IMR-90 (cell line): Measurements from ENCODE around the gene TMEM223.
A peak's percentile ranks its signal among the peaks of the same experiment; 100 is the strongest.

Source experiments
- BHLHE40 ChIP-seq: fragments of 150-350 bp; IDR thresholded peaks from 2 replicates; pipeline ENCODE4 v1.6.1; 2016; ENCODE audit warnings: mild to moderate bottlenecking, low read depth, low read length
- FOS ChIP-seq: fragments of 150-350 bp; IDR thresholded peaks from 2 replicates; pipeline ENCODE4 v1.6.1; 2016; ENCODE audit warnings: low read depth, low read length
- MXI1 ChIP-seq: IDR thresholded peaks from 2 replicates; pipeline ENCODE4 v1.6.1; 2012; ENCODE audit warnings: low read depth, mild to moderate bottlenecking, low read length, moderate library complexity, borderline replicate concordance
- NFE2L2 ChIP-seq: fragments of 150-350 bp; IDR thresholded peaks from 2 replicates; pipeline ENCODE4 v1.6.1; 2016; ENCODE audit warnings: low read depth, mild to moderate bottlenecking, low read length
- POLR2A ChIP-seq: IDR thresholded peaks from 2 replicates; pipeline ENCODE4 v1.6.1; 2012; ENCODE audit warnings: mild to moderate bottlenecking, low read depth, low read length
- SMC3 ChIP-seq: fragments of 150-350 bp; IDR thresholded peaks from 2 replicates; pipeline ENCODE4 v1.6.1; 2016; ENCODE audit warnings: low read depth, mild to moderate bottlenecking, antibody characterized with exemption, low read length, moderate library complexity
- TF ChIP-seq, protein P1 (sequence below): conservative IDR thresholded peaks from 2 replicates; pipeline ENCODE4 v1.5.1; 2012; ENCODE audit warnings: mild to moderate bottlenecking, low read depth, low read length, improper control_type of control experiment
- TF ChIP-seq, protein P2 (sequence below): fragments of 150-350 bp; IDR thresholded peaks from 2 replicates; pipeline ENCODE4 v1.6.1; 2016; ENCODE audit warnings: low read depth, mild to moderate bottlenecking, low read length, moderate library complexity, borderline replicate concordance
- TF ChIP-seq, protein P3 (sequence below): fragments of 150-350 bp; IDR thresholded peaks from 2 replicates; pipeline ENCODE4 v1.6.1; 2017; ENCODE audit warnings: mild to moderate bottlenecking, antibody characterized with exemption, low read length, low read depth

- TF ChIP-seq FOS (no peak), MXI1 (no peak), POLR2A (peak; percentile 75), BHLHE40 (peak; percentile 77), NFE2L2 (peak; percentile 5; the same call in 1 of the 2 replicates), SMC3 (no peak)
- TF ChIP-seq, protein P1, sequence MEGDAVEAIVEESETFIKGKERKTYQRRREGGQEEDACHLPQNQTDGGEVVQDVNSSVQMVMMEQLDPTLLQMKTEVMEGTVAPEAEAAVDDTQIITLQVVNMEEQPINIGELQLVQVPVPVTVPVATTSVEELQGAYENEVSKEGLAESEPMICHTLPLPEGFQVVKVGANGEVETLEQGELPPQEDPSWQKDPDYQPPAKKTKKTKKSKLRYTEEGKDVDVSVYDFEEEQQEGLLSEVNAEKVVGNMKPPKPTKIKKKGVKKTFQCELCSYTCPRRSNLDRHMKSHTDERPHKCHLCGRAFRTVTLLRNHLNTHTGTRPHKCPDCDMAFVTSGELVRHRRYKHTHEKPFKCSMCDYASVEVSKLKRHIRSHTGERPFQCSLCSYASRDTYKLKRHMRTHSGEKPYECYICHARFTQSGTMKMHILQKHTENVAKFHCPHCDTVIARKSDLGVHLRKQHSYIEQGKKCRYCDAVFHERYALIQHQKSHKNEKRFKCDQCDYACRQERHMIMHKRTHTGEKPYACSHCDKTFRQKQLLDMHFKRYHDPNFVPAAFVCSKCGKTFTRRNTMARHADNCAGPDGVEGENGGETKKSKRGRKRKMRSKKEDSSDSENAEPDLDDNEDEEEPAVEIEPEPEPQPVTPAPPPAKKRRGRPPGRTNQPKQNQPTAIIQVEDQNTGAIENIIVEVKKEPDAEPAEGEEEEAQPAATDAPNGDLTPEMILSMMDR = no peak
- TF ChIP-seq, protein P2, sequence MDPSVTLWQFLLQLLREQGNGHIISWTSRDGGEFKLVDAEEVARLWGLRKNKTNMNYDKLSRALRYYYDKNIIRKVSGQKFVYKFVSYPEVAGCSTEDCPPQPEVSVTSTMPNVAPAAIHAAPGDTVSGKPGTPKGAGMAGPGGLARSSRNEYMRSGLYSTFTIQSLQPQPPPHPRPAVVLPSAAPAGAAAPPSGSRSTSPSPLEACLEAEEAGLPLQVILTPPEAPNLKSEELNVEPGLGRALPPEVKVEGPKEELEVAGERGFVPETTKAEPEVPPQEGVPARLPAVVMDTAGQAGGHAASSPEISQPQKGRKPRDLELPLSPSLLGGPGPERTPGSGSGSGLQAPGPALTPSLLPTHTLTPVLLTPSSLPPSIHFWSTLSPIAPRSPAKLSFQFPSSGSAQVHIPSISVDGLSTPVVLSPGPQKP = no peak
- TF ChIP-seq, protein P3, sequence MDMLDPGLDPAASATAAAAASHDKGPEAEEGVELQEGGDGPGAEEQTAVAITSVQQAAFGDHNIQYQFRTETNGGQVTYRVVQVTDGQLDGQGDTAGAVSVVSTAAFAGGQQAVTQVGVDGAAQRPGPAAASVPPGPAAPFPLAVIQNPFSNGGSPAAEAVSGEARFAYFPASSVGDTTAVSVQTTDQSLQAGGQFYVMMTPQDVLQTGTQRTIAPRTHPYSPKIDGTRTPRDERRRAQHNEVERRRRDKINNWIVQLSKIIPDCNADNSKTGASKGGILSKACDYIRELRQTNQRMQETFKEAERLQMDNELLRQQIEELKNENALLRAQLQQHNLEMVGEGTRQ = peak; percentile 97
Measured at GRCh38 chr11:62771144-62772021, 20.4 kb downstream of the TMEM223 start, which contains the start of gene TAF6L.
